CD4-positive, alpha-beta T cell (primary cell): ENCODE results near the gene FLCN. TPM values are rescaled to one million over a fixed set of nuclear protein-coding genes. Genes with fewer than 3 reads are reported as not detected.

Experiments used
- ATAC-seq: fragments of 200-7000 bp; cut with Tn5 transposase; one replicate; pipeline ENCODE4 v1.10.0; 2022; ENCODE audit warnings: mild to moderate bottlenecking; ENCODE audit not compliant: poor library complexity
- CTCF ChIA-PET: fragments of 350-600 bp; sonication (Branson Sonifier 250); formaldehyde crosslinking; loops from one replicate; lab custom pipeline; 2021; ENCODE audit warnings: antibody characterized with exemption, inconsistent platforms; lab: Charles Lee
- POLR2A ChIA-PET: fragments of 350-600 bp; sonication (Branson Sonifier 250); formaldehyde crosslinking; loops from one replicate; lab custom pipeline; 2021; ENCODE audit warnings: antibody characterized with exemption, inconsistent platforms; lab: Charles Lee
- DNase-seq, 14 experiments: peaks; one replicate each; pipeline ENCODE4 v3.0.0-alpha.2; 2013 to 2020; ENCODE audit warnings: mixed read lengths in 2 of 14
- H3K27ac ChIP-seq, 2 donors: one replicate each; pipeline versions ENCODE4 v1.5.1 to v1.7.0; 2013; ENCODE audit warnings: low read length in 2 of 2, low read depth in 1 of 2, mild to moderate bottlenecking in 1 of 2
- H3K27me3 ChIP-seq, 2 experiments: 1 replicate in 1 of 2; 2 replicates in 1 of 2; pipeline versions ENCODE4 v1.6.1 to v1.7.0; 2013; ENCODE audit warnings: low read length in 2 of 2, control low read depth in 1 of 2, mild to moderate bottlenecking in 1 of 2, moderate library complexity in 1 of 2; ENCODE audit not compliant: insufficient read depth in 2 of 2, control insufficient read depth in 1 of 2
- H3K36me3 ChIP-seq: one replicate; pipeline ENCODE4 v1.6.1; 2013; ENCODE audit warnings: low read length, control low read depth; ENCODE audit not compliant: insufficient read depth
- H3K4me1 ChIP-seq: one replicate; pipeline ENCODE4 v1.6.1; 2013; ENCODE audit warnings: low read length, control low read depth; ENCODE audit not compliant: insufficient read depth
- H3K4me3 ChIP-seq: one replicate; pipeline ENCODE4 v1.5.1; 2013; ENCODE audit warnings: mild to moderate bottlenecking, low read length, moderate library complexity
- H3K9me3 ChIP-seq, 2 experiments: 1 replicate in 1 of 2; 2 replicates in 1 of 2; pipeline versions ENCODE4 v1.6.1 to v1.7.0; 2013; ENCODE audit warnings: low read length in 2 of 2, mild to moderate bottlenecking in 2 of 2, control low read depth in 1 of 2, moderate library complexity in 1 of 2; ENCODE audit not compliant: control insufficient read depth in 1 of 2, insufficient read depth in 1 of 2
- H3K27ac Mint-ChIP-seq: one replicate; pipeline ENCODE4 v1.8.0; 2020; ENCODE audit warnings: mixed read lengths
- H3K27me3 Mint-ChIP-seq: one replicate; pipeline ENCODE4 v1.8.0; 2021; ENCODE audit warnings: mixed read lengths
- H3K36me3 Mint-ChIP-seq: one replicate; pipeline ENCODE4 v1.8.0; 2021; ENCODE audit warnings: low read depth, mixed read lengths
- H3K4me1 Mint-ChIP-seq: one replicate; pipeline ENCODE4 v1.8.0; 2021; ENCODE audit warnings: low read depth, mixed read lengths
- H3K4me3 Mint-ChIP-seq: one replicate; pipeline ENCODE4 v1.8.0; 2020; ENCODE audit warnings: mild to moderate bottlenecking, mixed read lengths
- H3K9me3 Mint-ChIP-seq: one replicate; pipeline ENCODE4 v1.8.0; 2020; ENCODE audit warnings: mixed read lengths
- intact Hi-C, 2 experiments: fragments of 100-400 bp; cut with DNase I in 1 of 2; cut with micrococcal nuclease in 1 of 2; formaldehyde crosslinking; loops; one replicate each; pipeline versions ENCODE4 v1.15.1 to v1.9.0; 2023 to 2025; cut with DNase I, micrococcal nuclease
- total RNA-seq, 174 experiments: library from RNA in 2 of 174; stranded (reverse) in 2 of 174; gene quantifications; one replicate each; pipeline ENCODE4 v1.2.3 and lab custom pipeline; 2021 to 2026
- TF ChIP-seq, protein P1 (sequence below): fragments of 200-600 bp; IDR thresholded peaks from one replicate; pipeline ENCODE4 v1.8.0; 2022; ENCODE audit warnings: antibody characterized with exemption, mild to moderate bottlenecking

FLCN gene
- total RNA-seq, 2 experiments from 2014 or later: 12.1 to 15.9 TPM

- H3K4me1 ChIP-seq: peaks cover 22% of the 10 kb centered on the region
- ATAC-seq: no peak
- Mint-ChIP-seq H3K27ac (no peak overlapping the region), H3K36me3 (peaks cover 30% of the 10 kb centered on the region), H3K27me3 (no peaks in the 10 kb centered on the region), H3K4me1 (peaks cover 13% of the 10 kb centered on the region), H3K4me3 (no peak overlapping the region), H3K9me3 (no peaks in the 10 kb centered on the region)
- intact Hi-C loops: no loop called here
- no peak overlapping the region for H3K27ac ChIP-seq
- no peaks in the 10 kb centered on the region for H3K27me3 ChIP-seq
- TF ChIP-seq, protein P1, sequence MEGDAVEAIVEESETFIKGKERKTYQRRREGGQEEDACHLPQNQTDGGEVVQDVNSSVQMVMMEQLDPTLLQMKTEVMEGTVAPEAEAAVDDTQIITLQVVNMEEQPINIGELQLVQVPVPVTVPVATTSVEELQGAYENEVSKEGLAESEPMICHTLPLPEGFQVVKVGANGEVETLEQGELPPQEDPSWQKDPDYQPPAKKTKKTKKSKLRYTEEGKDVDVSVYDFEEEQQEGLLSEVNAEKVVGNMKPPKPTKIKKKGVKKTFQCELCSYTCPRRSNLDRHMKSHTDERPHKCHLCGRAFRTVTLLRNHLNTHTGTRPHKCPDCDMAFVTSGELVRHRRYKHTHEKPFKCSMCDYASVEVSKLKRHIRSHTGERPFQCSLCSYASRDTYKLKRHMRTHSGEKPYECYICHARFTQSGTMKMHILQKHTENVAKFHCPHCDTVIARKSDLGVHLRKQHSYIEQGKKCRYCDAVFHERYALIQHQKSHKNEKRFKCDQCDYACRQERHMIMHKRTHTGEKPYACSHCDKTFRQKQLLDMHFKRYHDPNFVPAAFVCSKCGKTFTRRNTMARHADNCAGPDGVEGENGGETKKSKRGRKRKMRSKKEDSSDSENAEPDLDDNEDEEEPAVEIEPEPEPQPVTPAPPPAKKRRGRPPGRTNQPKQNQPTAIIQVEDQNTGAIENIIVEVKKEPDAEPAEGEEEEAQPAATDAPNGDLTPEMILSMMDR: no peak
- no peaks in the 10 kb centered on the region for H3K9me3 ChIP-seq
- POLR2A ChIA-PET: interaction anchor here (0.7 to 2.4 kb wide), 5 partner anchors 8 to 37 kb away, joined by 3 to 13 read pairs (median 3); partner anchors contain the start of gene PLD6
- H3K4me3 ChIP-seq: no peak overlapping the region
- H3K36me3 ChIP-seq: peaks cover 25% of the 10 kb centered on the region
- no peak for DNase-seq
- CTCF ChIA-PET: interaction anchor here (1.6 kb wide), 1 partner anchor 49 kb away, joined by 7 read pairs; no protein-coding TSS in a partner anchor
Measured at GRCh38 chr17:17191346-17191792, 45.6 kb downstream of the FLCN start.

- no peak for ATAC-seq
- Mint-ChIP-seq H3K4me3 (no peak overlapping the region), H3K27me3 (no peaks in the 10 kb centered on the region), H3K27ac (no peak overlapping the region), H3K36me3 (peaks cover 40% of the 10 kb centered on the region), H3K9me3 (no peaks in the 10 kb centered on the region), H3K4me1 (peaks cover 25% of the 10 kb centered on the region)
- H3K27ac ChIP-seq: no peak overlapping the region
- no peaks in the 10 kb centered on the region for H3K9me3 ChIP-seq
- H3K36me3 ChIP-seq: peaks cover 25% of the 10 kb centered on the region
- ChIA-PET POLR2A (interaction anchor here (1.0 kb wide), 1 partner anchor 16 kb away, joined by 3 read pairs; the partner anchor contains the start of gene PLD6), CTCF (no interaction called here)
- TF ChIP-seq, protein P1: no peak
- peaks cover 33% of the 10 kb centered on the region for H3K4me1 ChIP-seq
- intact Hi-C loops: no loop called here
- no peak overlapping the region for H3K4me3 ChIP-seq
- no peaks in the 10 kb centered on the region for H3K27me3 ChIP-seq
- no peak for DNase-seq
Measured at GRCh38 chr17:17190188-17190587, 46.8 kb downstream of the FLCN start.

DNA sequence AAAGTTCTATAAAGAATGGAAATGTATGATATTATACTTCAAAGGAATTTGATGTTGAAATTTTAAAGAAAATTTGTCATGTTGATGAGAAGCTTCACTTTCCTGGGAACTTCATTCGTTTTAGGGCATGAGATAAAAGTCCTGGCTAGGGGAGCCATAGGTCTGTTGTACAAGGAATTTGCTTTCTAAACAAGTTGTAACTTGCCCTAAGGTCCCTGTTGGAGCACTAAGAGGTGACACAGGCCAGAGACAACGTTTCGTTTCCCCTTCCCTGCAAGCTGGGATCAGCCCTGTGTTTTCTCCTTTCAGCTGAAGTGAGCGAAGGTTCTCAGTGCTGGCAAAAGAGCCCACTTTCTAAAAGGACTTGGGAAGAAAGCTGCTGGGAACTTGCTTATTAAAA is 47.4 kb downstream of the FLCN start:
- no peaks in the 10 kb centered on the region for H3K27me3 ChIP-seq
- no peaks in the 10 kb centered on the region for H3K27me3 Mint-ChIP-seq
- no peak overlapping the region for H3K27ac ChIP-seq
- peaks cover 40% of the 10 kb centered on the region for H3K36me3 Mint-ChIP-seq
- ChIA-PET CTCF (no interaction called here), POLR2A (interaction anchor here (1.2 kb wide), 1 partner anchor 9 kb away, joined by 3 read pairs; no protein-coding TSS in a partner anchor)
- no peak overlapping the region for H3K27ac Mint-ChIP-seq
- H3K4me1 Mint-ChIP-seq: peaks cover 31% of the 10 kb centered on the region
- no peak overlapping the region for H3K4me3 Mint-ChIP-seq
- H3K9me3 ChIP-seq: no peaks in the 10 kb centered on the region
- H3K4me1 ChIP-seq: peaks cover 40% of the 10 kb centered on the region
- ATAC-seq: no peak
- TF ChIP-seq, protein P1: no peak
- no peak overlapping the region for H3K4me3 ChIP-seq
- no peaks in the 10 kb centered on the region for H3K9me3 Mint-ChIP-seq
- no peak for DNase-seq
- intact Hi-C loops: no loop called here
- H3K36me3 ChIP-seq: peaks cover 25% of the 10 kb centered on the region
